ENCODE measurements around the gene TAS1R3.

Gene TAS1R3

DNA sequence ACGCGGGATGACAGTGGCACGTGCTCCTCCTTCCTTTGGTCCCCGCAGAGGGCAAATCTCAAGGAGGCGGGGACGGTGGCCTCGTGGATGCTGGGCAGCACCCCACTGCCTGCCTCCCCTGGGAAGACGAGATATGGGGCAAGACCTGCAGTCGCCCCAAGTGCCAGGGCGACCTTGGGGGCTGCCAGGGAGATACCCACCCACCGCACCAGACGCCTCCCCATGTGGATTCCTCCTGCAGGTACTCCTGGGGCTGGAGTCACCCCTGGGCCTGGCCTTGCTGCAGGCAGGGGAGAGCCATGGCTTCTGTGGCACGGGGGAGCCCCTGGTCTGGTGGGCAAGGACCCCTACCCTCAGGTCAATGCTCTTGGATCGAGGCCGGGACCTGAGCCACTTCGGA is 49.8 kb downstream of the TAS1R3 start:
- no peak overlapping the region for H3K4me3 ChIP-seq (ENCODE audit: low read depth, low read length)

GRCh38 chr1:1381294-1381693 is 50.2 kb downstream of the TAS1R3 start:
- no peak overlapping the region for H3K4me3 ChIP-seq (ENCODE audit: low read depth, low read length)
- DNase-seq (ENCODE audit: low read depth) = no peak

More for the DNA sequence above, 49.8 kb downstream of the TAS1R3 start:
- DNase-seq (ENCODE audit: low read depth) = no peak
